ENCODE results near the gene ZNF606.

The ZNF606 gene

GRCh38 chr19:58038688-58039204 is 36.1 kb upstream of the ZNF606 start:
- ChIA-PET CTCF (no interaction called here), POLR2A (no interaction called here)
- no peak for TF ChIP-seq FOXM1 (IDR thresholded peaks at IDR 0.05; ENCODE audit: borderline replicate concordance)
- TF ChIP-seq SUZ12 (IDR thresholded peaks at IDR 0.05), result no peak
- no peak for TF ChIP-seq PKNOX1 (IDR thresholded peaks at IDR 0.05)
- no peak for TF ChIP-seq HDGF (IDR thresholded peaks at IDR 0.05; ENCODE audit: borderline replicate concordance)
- no peak for TF ChIP-seq FOXA1 (IDR thresholded peaks at IDR 0.05)
- no peak for DNase-seq (ENCODE audit: extremely low spot score)

- CTCF ChIA-PET, result no interaction called here
- TF ChIP-seq HDGF (IDR thresholded peaks at IDR 0.05; ENCODE audit: borderline replicate concordance), result no peak
- TF ChIP-seq SP1 (IDR thresholded peaks at IDR 0.05), result no peak
- no peak for TF ChIP-seq LEF1 (IDR thresholded peaks at IDR 0.05; ENCODE audit: borderline replicate concordance)
- no peak for TF ChIP-seq FOXK2 (IDR thresholded peaks at IDR 0.05)
- TF ChIP-seq FOXA1 (IDR thresholded peaks at IDR 0.05), result no peak
- no peak for TF ChIP-seq TARDBP (IDR thresholded peaks at IDR 0.05)
- TF ChIP-seq BHLHE40 (IDR thresholded peaks at IDR 0.05; ENCODE audit: borderline replicate concordance), result no peak
- no peak for TF ChIP-seq ELF4 (IDR thresholded peaks at IDR 0.05)
- DNase-seq (ENCODE audit: extremely low spot score), result no peak
- POLR2A ChIA-PET, result no interaction called here
These were observed 35.5 kb upstream of the ZNF606 start for GRCh38 chr19:58037927-58038687.

GRCh38 chr19:58035863-58036262 is 33.2 kb upstream of the ZNF606 start:
- CTCF ChIA-PET, result no interaction called here
- TF ChIP-seq LEF1 (IDR thresholded peaks at IDR 0.05; ENCODE audit: borderline replicate concordance) (no peak), CTBP1 (IDR thresholded peaks at IDR 0.05; ENCODE audit: borderline replicate concordance) (no peak), FOXM1 (IDR thresholded peaks at IDR 0.05; ENCODE audit: borderline replicate concordance) (no peak), FOXA1 (IDR thresholded peaks at IDR 0.05) (no peak), SP1 (IDR thresholded peaks at IDR 0.05) (no peak), BHLHE40 (IDR thresholded peaks at IDR 0.05; ENCODE audit: borderline replicate concordance) (no peak), FOXK2 (IDR thresholded peaks at IDR 0.05) (no peak), ZNF384 (IDR thresholded peaks at IDR 0.05) (no peak), SUZ12 (IDR thresholded peaks at IDR 0.05) (no peak), NFRKB (IDR thresholded peaks at IDR 0.05) (no peak), ARNT (IDR thresholded peaks at IDR 0.05) (no peak), L3MBTL2 (conservative IDR thresholded peaks at IDR 0.05) (no peak), HDGF (IDR thresholded peaks at IDR 0.05; ENCODE audit: borderline replicate concordance) (no peak), ELF4 (IDR thresholded peaks at IDR 0.05) (no peak), TARDBP (IDR thresholded peaks at IDR 0.05) (no peak), PKNOX1 (IDR thresholded peaks at IDR 0.05) (no peak)
- POLR2A ChIA-PET, result no interaction called here
- DNase-seq (ENCODE audit: extremely low spot score), result no peak

- DNase-seq (ENCODE audit: extremely low spot score), result no peak
- TF ChIP-seq NFRKB (IDR thresholded peaks at IDR 0.05) (no peak), BHLHE40 (IDR thresholded peaks at IDR 0.05; ENCODE audit: borderline replicate concordance) (no peak), FOXM1 (IDR thresholded peaks at IDR 0.05; ENCODE audit: borderline replicate concordance) (no peak), SP1 (IDR thresholded peaks at IDR 0.05) (no peak), HDGF (IDR thresholded peaks at IDR 0.05; ENCODE audit: borderline replicate concordance) (no peak), ELF4 (IDR thresholded peaks at IDR 0.05) (no peak), L3MBTL2 (conservative IDR thresholded peaks at IDR 0.05) (no peak), PKNOX1 (IDR thresholded peaks at IDR 0.05) (no peak), LEF1 (IDR thresholded peaks at IDR 0.05; ENCODE audit: borderline replicate concordance) (no peak), TARDBP (IDR thresholded peaks at IDR 0.05) (no peak), CTBP1 (IDR thresholded peaks at IDR 0.05; ENCODE audit: borderline replicate concordance) (no peak), ARNT (IDR thresholded peaks at IDR 0.05) (no peak), FOXK2 (IDR thresholded peaks at IDR 0.05) (no peak), ZNF384 (IDR thresholded peaks at IDR 0.05) (no peak), SUZ12 (IDR thresholded peaks at IDR 0.05) (no peak)
- POLR2A ChIA-PET, result no interaction called here
- CTCF ChIA-PET, result no interaction called here
These were observed 31.8 kb upstream of the ZNF606 start for GRCh38 chr19:58034477-58034793.

GRCh38 chr19:58033741-58034476 is 31.3 kb upstream of the ZNF606 start, which contains the start of gene ZSCAN1:
TSS of gene ZSCAN1 (plus strand) at chr19:58034025. CDS start at chr19:58037837, 3,812 bp downstream.
- ChIA-PET POLR2A (no interaction called here), CTCF (no interaction called here)
- no peak for DNase-seq (ENCODE audit: extremely low spot score)
- TF ChIP-seq FOXA1 (IDR thresholded peaks at IDR 0.05) (no peak), FOXM1 (IDR thresholded peaks at IDR 0.05; ENCODE audit: borderline replicate concordance) (no peak), HDGF (IDR thresholded peaks at IDR 0.05; ENCODE audit: borderline replicate concordance) (no peak), SUZ12 (IDR thresholded peaks at IDR 0.05) (no peak), TARDBP (IDR thresholded peaks at IDR 0.05) (no peak), PKNOX1 (IDR thresholded peaks at IDR 0.05) (no peak), SP1 (IDR thresholded peaks at IDR 0.05) (no peak), L3MBTL2 (conservative IDR thresholded peaks at IDR 0.05) (no peak), ARNT (IDR thresholded peaks at IDR 0.05) (no peak), NFRKB (IDR thresholded peaks at IDR 0.05) (no peak), FOXK2 (IDR thresholded peaks at IDR 0.05) (no peak), BHLHE40 (IDR thresholded peaks at IDR 0.05; ENCODE audit: borderline replicate concordance) (no peak), ELF4 (IDR thresholded peaks at IDR 0.05) (no peak), ZNF384 (IDR thresholded peaks at IDR 0.05) (no peak), LEF1 (IDR thresholded peaks at IDR 0.05; ENCODE audit: borderline replicate concordance) (no peak)

All from HEK293T (cell line).